Caki2 (cell line): Measurements from ENCODE around the gene ITGA7. TPM values are rescaled to one million over a fixed set of nuclear protein-coding genes. Genes with fewer than 3 reads are reported as not detected.

Source experiments
- DNase-seq: peaks from one replicate; pipeline ENCODE4 v3.0.0-alpha.2; 2015; ENCODE audit warnings: low read depth
- in situ Hi-C: cut with HindIII; loops from 2 replicates; pipeline ENCODE4 v1.10.0; 2016; ENCODE audit warnings: low sequenced_read_pairs, low pct_unique_long_range_greater_than_20kb, mixed read lengths
- total RNA-seq: library from RNA; depleted of rRNA; stranded (reverse); fragments of >200 nt; shearing (Covaris generic); gene quantifications from 2 replicates; pipeline ENCODE4 v1.2.3, GENCODE V29; 2014; ENCODE audit warnings: low replicate concordance

ITGA7 gene
- total RNA-seq, 1 experiment from 2014 or later = 1.3 TPM

GRCh38 chr12:55736780-55737580 is 29.3 kb upstream of the ITGA7 start:
- in situ Hi-C loops = no loop called here
- DNase-seq = peak; percentile 72

GRCh38 chr12:55736076-55736475 is 28.4 kb upstream of the ITGA7 start:
- in situ Hi-C loops = no loop called here
- DNase-seq = no peak

GRCh38 chr12:55734595-55734994 is 26.9 kb upstream of the ITGA7 start:
- no peak for DNase-seq
- in situ Hi-C loops = no loop called here

- no peak for DNase-seq
- in situ Hi-C loops = no loop called here
Measured at GRCh38 chr12:55733858-55734257, 26.2 kb upstream of the ITGA7 start.

GRCh38 chr12:55733021-55733555 is 25.4 kb upstream of the ITGA7 start:
- in situ Hi-C loops = no loop called here
- no peak for DNase-seq

GRCh38 chr12:55732288-55732687 is 24.6 kb upstream of the ITGA7 start:
- in situ Hi-C loops = no loop called here

GRCh38 chr12:55729819-55730818 is 22.4 kb upstream of the ITGA7 start:
- in situ Hi-C loops = no loop called here
- peak; percentile 76 for DNase-seq

More at GRCh38 chr12:55732288-55732687, 24.6 kb upstream of the ITGA7 start:
- DNase-seq = no peak

GRCh38 chr12:55728939-55729818 is 21.5 kb upstream of the ITGA7 start, which contains the start of gene CD63:
Gene CD63 (minus strand): TSS chr12:55729009. CDS start chr12:55728341, 668 bp downstream.
- DNase-seq = peak; percentile 95
- in situ Hi-C loops = no loop called here

GRCh38 chr12:55728186-55728938 is 20.7 kb upstream of the ITGA7 start:
- DNase-seq = peak; percentile 75
- in situ Hi-C loops = no loop called here

- peak; percentile 37 for DNase-seq
- in situ Hi-C loops = no loop called here
Measured at GRCh38 chr12:55727643-55728185, 20.0 kb upstream of the ITGA7 start.

GRCh38 chr12:55726971-55727370 is 19.3 kb upstream of the ITGA7 start:
- in situ Hi-C loops = no loop called here
- no peak for DNase-seq

- in situ Hi-C loops = no loop called here
Measured at GRCh38 chr12:55725556-55725955, 17.9 kb upstream of the ITGA7 start.

GRCh38 chr12:55724940-55725309 is 17.2 kb upstream of the ITGA7 start:
- DNase-seq = no peak
- in situ Hi-C loops = no loop called here

More at GRCh38 chr12:55725556-55725955, 17.9 kb upstream of the ITGA7 start:
- no peak for DNase-seq

GRCh38 chr12:55724226-55724939 is 16.7 kb upstream of the ITGA7 start:
- in situ Hi-C loops = no loop called here
- peak; percentile 62 for DNase-seq

- in situ Hi-C loops = no loop called here
- DNase-seq = no peak
Measured at GRCh38 chr12:55723516-55724225, 16.0 kb upstream of the ITGA7 start.

GRCh38 chr12:55722948-55723347 is 15.2 kb upstream of the ITGA7 start:
- in situ Hi-C loops = no loop called here
- DNase-seq = peak; percentile 43
